NCI-H510A treated with DMSO at 0.1 percent for 48 hours (cell line): ENCODE data around the gene PJA1.

ENCODE experiments used
- DNase-seq: peaks from one replicate; lab custom pipeline; 2025; lab: John Stamatoyannopoulos, UW

PJA1 gene

GRCh38 chrX:69163936-69164741 is 1.1 kb downstream of the PJA1 start:
- DNase-seq = peak; percentile 31

DNA sequence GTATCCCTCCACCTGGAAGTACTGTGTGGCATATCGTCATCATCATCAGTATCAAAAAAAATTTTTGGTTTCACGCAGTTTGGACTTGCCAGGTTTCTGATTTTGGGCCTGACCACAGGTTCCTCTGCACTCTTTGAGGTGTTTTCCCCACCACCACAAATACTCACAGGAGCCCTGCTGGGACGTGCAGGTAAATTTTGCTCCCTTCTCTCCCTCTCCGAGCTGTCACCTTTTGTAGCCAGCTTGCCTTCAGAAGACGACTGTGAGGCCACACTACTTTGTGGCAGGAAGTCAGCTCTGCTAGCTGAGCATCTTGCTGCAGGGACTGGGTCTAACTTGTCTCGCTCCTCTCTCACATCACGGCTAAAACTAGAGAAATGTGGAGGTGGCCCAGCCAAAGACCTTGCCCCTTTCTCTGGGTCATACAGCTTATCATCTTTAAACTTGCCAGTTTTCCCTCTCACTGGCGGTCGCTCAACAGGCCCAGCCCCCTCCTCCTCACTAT is 2.8 kb downstream of the PJA1 start:
- DNase-seq = no peak

DNA sequence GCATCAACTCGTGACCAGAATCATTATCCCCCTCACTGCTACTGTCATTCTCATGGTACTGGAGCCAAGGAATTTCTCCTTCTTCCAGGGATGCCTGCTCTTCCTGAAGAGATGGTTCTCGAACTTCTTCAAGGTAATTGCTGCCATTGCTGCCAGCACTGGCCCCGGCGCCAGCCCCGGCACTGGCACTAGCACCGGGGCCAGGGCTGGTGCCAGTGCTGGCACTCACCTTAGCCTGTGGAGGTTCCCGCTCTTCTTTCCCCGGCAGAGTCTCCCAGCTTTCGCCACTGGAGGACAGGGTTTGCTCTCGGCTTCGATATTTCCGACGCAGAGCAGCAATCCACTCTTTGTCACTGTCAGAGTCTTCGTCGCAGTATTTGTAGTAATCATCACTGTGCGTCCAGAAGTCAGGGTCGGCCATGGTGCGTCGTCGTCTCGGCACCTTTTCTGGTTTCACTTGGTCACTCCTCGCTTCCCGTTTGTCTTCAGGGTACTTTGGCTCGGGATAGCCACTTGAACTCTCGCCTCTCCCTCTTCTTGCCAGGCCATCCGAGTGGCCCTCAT is 3.4 kb downstream of the PJA1 start:
- no peak for DNase-seq

GRCh38 chrX:69161371-69161770 is 3.9 kb downstream of the PJA1 start:
- no peak for DNase-seq

DNA sequence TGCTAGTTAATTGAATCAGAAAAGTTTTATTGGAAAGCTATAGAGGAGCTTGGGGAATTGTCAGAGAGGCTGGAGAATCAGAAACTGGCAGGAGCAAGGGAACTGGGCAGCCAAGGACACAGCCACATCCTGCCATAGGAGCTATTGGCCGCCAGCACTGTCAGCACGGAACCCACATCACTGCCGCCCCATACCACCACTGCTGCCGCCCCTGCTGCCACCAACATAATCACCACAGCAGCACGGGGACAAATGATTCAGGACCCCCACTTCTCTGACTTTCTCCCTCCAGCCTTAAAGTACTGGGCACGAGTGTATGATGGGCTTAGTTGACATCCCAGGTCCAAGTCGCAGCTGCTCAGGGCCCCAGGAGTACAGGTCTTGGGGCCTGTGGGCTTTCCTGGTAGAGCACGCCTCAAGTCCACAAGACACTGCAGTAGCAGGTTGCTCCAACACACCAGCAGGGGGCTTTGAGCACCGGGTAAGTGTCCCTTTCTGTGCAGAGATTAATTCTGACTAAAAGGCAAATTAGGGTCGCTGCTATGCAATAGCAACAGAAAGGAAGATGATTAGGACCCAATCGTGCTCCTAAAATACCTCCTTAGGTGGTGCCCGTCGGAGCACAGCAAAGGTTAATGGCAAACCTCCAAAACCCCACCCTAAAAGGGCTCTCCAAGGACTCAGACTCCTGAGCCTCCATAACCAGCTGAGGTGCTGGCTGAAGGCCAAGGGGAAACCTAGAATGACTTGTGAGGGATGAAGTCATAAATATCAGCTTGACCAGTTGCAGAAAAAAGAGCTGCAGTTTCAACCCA is 6.9 kb downstream of the PJA1 start:
- DNase-seq = peak; percentile 52

- no peak for DNase-seq
Observed at GRCh38 chrX:69156638-69157037, 8.6 kb downstream of the PJA1 start.

DNA sequence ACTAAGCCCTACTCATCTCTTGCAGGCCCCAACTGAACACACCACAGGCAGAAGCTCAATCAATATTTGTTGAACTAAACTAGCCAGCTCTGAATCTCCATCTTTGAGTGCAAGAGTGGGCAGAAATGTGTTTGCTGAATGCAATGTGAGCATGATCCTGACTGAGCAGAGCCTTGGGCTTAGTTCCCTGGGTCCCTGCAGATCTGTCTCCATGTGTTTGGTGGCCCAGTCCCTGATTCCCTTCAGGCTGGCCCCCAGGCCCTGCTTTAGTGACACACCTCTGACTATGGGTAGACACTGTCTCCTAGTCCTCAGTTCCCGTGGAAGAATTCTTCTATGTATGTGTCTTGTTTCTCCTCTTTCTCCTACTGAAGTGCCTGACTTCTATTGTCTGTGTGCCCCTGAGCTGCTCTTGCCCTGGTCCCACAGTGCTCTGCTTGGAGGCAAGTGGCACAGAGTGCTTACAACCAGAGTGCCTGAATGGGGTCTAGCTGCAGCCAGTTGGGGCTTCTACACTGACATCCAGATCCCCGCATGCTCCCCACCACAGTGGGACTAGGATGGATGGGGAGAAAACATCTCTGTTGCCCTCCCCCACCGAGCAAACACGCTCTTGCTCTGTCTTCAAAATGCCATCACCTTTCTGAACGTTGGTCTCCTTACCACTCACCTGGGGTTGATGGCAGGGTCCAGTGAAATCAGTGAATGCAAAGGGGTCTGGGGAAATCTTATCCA is 9.3 kb downstream of the PJA1 start:
- DNase-seq = no peak

GRCh38 chrX:69154051-69154450 is 11.2 kb downstream of the PJA1 start:
- no peak for DNase-seq

DNA sequence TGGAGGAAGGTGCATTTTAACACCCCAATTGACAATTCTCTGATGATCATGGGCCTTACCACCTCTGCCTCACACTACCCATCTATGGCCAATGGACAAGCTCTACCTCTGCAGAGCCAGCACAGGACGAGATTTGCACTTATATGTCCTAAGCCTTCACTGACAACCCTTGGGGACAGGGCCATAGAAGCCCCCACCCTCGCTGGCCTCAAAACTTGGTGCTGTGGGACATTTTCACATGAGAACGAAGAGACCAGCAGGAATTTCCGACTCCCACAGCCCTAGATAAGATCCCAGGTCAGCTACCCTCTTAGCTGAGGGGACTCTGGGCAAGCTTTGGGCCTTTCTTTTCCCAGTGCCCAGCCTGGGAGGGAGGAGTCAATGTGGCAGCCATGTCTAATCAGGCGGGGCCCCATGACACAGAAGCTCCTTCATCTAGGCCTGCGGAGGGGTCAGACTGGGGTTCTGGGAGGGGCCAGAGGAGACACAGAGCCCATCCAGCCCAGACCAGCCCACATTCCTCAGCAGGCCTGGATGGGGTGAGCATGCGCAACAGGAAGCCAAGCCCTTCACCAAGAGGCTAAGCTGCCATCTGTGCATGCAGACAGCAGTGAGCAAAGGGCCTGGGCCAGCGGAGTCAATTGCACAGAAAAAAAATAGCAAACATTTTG is 12.1 kb downstream of the PJA1 start:
- no peak for DNase-seq

DNA sequence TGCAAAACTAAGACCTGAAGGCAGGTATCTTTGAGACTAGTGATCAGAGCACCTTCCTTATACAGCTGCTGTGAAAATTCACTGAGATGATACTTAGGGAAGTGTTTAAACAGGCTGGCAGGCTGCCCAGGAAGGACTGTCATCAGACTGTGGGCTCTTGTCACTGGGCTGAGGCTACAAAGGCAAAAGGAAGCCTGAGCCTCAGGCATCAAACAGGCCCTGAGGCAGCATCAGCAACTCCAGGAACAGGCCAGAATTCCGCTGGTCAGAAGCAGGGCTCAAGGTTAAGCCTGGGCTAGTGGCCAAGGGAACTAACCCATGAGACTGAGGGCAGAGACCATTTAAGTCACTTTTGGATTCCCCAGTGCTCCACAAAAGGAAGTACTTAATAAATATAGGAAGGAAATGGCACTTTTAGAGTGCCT is 12.8 kb downstream of the PJA1 start:
- peak; percentile 37 for DNase-seq

DNA sequence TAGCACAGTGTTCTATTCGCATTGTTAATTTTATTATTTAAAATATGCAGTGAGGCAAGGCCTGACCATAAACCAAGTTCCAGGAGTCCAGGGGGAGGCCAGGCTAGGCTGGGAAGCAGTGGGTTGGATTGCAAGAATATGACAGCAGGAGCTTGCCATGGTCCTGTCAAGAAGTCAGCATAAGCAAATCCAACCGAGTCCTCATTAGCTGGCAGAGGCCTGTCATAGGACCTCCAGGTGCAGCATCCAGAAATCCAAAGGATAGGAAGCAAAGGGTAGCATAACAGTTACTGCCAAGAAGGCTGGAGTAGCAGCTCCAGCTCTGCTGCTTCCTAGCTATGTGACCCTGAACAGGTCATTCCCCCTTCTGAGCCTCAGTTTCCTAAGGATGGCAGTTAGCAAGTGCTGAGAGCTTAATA is 13.4 kb downstream of the PJA1 start:
- no peak for DNase-seq

DNA sequence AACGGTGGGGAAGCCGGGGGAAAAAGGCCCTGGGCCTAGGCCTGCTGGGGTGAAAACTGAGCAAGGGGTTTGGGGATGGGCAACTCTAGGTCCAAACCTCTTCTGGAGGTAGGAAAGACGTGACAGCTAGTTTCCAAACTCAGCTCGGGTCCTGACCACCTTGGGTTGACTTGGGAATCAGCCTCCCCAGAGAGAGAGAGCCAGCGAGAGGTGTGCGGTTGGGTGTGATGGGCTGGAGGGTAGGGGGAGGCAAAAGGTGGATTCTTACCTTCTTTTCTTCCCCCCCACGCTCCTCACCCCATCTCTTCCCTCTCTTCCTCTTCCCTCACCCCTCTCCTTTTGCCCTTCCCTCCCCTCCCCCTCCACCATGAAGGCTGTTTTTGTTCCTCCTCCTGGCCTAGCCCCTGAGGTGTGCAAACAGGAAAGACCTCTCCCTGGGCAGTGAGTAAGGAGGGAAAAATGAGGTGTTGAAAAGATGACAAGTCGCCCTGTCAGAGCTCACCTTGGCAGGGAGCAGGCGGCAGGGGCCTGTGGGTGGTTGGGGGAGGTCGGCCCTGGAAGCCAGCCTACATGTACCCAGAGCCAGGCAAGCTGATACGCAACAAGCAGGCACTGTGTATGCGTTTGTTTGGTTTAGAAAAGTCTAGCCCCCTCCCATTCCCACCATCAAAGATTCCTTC is 14.8 kb downstream of the PJA1 start:
- DNase-seq = no peak

GRCh38 chrX:69149466-69150280 is 15.6 kb downstream of the PJA1 start:
- no peak for DNase-seq

- DNase-seq = no peak
Observed at GRCh38 chrX:69148946-69149345, 16.3 kb downstream of the PJA1 start.

GRCh38 chrX:69146739-69147138 is 18.5 kb downstream of the PJA1 start:
- no peak for DNase-seq

- DNase-seq = no peak
Observed at GRCh38 chrX:69145714-69146113, 19.5 kb downstream of the PJA1 start.

DNA sequence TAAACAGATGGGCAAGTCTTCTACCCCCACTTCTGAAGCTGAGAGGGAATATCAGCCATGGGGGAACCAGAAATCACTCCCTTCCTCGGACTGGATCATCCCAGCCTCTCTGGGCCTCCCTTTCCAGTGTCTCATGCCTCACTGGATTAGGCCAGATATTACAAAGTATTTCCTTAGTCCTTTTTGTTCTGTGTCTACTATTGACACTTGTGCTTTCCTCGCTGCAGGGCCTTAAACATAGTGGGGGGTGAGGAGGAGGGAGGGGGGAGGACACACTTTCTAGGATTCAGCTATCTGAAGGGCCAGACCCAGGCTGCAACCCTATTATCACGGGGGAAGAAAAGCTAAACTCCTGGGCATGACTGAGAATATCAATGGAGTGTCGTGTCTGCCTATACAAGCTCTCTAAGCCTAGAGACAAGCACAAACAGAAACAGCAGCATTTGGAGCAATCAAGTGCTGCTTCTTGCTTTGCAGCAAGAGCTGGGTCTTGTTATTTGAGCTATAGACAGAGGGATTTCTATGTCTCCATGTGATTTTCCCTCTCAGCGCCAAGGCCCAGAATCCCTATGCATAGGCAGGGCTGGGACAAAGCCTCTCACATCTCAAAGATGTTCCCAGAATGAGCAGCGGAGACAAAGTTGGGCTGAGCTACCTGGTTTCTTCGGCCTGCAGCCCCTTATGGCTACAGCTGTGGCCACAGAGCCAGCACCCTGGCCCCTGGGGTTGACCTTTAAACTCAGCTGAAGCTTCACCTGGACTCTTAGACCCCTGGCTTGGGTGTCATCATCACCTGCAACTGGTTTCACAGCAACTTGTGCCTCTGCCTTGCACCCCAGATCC is 20.2 kb downstream of the PJA1 start:
- no peak for DNase-seq

DNA sequence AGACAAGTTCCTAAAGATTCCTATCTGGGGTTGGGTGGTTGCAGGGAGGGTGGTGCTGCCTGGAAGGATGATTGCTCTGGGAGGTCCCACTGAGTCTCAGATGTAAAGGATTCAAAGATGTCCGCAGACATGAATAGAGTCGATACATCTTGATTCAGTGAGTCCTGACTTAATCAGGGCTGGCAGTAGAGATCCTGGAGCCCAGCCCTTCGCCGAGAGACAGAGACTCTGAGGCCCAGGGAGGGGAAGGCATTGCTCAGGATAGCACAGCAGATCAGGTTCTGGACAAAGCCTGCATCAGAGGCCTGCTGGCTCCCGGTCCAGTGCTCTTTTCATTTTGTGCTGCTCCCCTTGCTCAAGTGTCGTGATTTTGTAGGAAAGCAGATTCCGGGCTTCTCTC is 21.7 kb downstream of the PJA1 start:
- no peak for DNase-seq
